ENCODE measurements around the gene PDAP1. TPM values are rescaled to one million over a fixed set of nuclear protein-coding genes. Genes with fewer than 3 reads are reported as not detected.

The PDAP1 gene
- total and polyA plus RNA-seq, 9 of the 15 experiments (the other 6 are each of a cell fraction or from before 2014, with no cell fraction given): 10.2 to 315 (median 129) TPM

DNA sequence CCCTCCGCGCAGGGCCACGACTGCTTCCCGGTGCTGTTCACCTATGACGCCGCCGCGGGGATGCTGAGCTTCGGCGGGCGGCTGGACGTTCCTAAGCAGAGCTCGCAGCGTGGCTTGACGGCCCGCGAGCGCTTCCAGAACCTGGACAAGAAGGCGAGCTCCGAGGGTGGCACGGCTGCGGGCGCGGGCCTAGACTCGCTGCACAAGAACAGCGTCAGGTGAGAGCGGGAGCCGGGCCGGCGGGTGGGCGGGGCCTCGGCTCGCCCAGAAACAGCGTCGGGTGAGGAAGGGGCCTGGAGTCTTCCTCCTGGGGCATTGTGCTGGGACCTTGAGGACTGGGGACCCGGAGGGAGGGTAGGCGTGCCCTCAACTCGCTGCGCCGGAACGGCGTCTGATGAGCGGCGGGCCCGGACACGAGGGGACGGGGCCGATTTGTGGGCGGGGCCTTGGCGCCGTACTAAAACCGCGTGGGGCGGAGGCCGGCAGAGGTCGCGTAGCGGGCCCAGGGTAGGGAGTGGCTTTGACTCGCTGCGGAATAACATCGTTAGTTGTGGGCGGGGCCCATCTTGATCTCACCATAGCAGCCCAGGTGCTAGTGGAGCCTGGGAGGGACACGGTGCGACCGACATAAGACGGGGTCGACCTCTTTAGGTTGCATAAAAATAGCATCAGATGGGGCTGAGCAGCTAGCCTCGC is 15.6 kb downstream of the PDAP1 start (continued):
- TF ChIP-seq, protein P1, sequence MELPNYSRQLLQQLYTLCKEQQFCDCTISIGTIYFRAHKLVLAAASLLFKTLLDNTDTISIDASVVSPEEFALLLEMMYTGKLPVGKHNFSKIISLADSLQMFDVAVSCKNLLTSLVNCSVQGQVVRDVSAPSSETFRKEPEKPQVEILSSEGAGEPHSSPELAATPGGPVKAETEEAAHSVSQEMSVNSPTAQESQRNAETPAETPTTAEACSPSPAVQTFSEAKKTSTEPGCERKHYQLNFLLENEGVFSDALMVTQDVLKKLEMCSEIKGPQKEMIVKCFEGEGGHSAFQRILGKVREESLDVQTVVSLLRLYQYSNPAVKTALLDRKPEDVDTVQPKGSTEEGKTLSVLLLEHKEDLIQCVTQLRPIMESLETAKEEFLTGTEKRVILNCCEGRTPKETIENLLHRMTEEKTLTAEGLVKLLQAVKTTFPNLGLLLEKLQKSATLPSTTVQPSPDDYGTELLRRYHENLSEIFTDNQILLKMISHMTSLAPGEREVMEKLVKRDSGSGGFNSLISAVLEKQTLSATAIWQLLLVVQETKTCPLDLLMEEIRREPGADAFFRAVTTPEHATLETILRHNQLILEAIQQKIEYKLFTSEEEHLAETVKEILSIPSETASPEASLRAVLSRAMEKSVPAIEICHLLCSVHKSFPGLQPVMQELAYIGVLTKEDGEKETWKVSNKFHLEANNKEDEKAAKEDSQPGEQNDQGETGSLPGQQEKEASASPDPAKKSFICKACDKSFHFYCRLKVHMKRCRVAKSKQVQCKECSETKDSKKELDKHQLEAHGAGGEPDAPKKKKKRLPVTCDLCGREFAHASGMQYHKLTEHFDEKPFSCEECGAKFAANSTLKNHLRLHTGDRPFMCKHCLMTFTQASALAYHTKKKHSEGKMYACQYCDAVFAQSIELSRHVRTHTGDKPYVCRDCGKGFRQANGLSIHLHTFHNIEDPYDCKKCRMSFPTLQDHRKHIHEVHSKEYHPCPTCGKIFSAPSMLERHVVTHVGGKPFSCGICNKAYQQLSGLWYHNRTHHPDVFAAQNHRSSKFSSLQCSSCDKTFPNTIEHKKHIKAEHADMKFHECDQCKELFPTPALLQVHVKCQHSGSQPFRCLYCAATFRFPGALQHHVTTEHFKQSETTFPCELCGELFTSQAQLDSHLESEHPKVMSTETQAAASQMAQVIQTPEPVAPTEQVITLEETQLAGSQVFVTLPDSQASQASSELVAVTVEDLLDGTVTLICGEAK (IDR thresholded peaks at IDR 0.05): 0 out of 2 replicates have a peak, but pooled peaks have one; percentile 30
- TF ChIP-seq, protein P1 (CRISPR knock-in tag; IDR thresholded peaks at IDR 0.05): no peak
- TF ChIP-seq, protein P2, sequence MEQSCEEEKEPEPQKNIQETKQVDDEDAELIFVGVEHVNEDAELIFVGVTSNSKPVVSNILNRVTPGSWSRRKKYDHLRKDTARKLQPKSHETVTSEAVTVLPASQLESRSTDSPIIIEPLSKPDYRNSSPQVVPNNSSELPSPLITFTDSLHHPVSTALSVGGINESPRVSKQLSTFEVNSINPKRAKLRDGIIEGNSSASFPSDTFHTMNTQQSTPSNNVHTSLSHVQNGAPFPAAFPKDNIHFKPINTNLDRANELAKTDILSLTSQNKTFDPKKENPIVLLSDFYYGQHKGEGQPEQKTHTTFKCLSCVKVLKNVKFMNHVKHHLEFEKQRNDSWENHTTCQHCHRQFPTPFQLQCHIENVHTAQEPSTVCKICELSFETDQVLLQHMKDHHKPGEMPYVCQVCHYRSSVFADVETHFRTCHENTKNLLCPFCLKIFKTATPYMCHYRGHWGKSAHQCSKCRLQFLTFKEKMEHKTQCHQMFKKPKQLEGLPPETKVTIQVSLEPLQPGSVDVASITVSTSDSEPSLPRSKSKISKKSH (CRISPR knock-in tag; IDR thresholded peaks at IDR 0.05): no peak
- TF ChIP-seq DNMT1 (IDR thresholded peaks at IDR 0.05): no peak
- peak; percentile 48; the same call in 1 of the 2 replicates for TF ChIP-seq POLR2AphosphoS5 (IDR thresholded peaks at IDR 0.05; ENCODE audit: control insufficient read depth, insufficient read depth, low read depth, low read length)
- TF ChIP-seq ZNF217 (CRISPR knock-in tag; IDR thresholded peaks at IDR 0.05): no peak
- TF ChIP-seq, protein P3, sequence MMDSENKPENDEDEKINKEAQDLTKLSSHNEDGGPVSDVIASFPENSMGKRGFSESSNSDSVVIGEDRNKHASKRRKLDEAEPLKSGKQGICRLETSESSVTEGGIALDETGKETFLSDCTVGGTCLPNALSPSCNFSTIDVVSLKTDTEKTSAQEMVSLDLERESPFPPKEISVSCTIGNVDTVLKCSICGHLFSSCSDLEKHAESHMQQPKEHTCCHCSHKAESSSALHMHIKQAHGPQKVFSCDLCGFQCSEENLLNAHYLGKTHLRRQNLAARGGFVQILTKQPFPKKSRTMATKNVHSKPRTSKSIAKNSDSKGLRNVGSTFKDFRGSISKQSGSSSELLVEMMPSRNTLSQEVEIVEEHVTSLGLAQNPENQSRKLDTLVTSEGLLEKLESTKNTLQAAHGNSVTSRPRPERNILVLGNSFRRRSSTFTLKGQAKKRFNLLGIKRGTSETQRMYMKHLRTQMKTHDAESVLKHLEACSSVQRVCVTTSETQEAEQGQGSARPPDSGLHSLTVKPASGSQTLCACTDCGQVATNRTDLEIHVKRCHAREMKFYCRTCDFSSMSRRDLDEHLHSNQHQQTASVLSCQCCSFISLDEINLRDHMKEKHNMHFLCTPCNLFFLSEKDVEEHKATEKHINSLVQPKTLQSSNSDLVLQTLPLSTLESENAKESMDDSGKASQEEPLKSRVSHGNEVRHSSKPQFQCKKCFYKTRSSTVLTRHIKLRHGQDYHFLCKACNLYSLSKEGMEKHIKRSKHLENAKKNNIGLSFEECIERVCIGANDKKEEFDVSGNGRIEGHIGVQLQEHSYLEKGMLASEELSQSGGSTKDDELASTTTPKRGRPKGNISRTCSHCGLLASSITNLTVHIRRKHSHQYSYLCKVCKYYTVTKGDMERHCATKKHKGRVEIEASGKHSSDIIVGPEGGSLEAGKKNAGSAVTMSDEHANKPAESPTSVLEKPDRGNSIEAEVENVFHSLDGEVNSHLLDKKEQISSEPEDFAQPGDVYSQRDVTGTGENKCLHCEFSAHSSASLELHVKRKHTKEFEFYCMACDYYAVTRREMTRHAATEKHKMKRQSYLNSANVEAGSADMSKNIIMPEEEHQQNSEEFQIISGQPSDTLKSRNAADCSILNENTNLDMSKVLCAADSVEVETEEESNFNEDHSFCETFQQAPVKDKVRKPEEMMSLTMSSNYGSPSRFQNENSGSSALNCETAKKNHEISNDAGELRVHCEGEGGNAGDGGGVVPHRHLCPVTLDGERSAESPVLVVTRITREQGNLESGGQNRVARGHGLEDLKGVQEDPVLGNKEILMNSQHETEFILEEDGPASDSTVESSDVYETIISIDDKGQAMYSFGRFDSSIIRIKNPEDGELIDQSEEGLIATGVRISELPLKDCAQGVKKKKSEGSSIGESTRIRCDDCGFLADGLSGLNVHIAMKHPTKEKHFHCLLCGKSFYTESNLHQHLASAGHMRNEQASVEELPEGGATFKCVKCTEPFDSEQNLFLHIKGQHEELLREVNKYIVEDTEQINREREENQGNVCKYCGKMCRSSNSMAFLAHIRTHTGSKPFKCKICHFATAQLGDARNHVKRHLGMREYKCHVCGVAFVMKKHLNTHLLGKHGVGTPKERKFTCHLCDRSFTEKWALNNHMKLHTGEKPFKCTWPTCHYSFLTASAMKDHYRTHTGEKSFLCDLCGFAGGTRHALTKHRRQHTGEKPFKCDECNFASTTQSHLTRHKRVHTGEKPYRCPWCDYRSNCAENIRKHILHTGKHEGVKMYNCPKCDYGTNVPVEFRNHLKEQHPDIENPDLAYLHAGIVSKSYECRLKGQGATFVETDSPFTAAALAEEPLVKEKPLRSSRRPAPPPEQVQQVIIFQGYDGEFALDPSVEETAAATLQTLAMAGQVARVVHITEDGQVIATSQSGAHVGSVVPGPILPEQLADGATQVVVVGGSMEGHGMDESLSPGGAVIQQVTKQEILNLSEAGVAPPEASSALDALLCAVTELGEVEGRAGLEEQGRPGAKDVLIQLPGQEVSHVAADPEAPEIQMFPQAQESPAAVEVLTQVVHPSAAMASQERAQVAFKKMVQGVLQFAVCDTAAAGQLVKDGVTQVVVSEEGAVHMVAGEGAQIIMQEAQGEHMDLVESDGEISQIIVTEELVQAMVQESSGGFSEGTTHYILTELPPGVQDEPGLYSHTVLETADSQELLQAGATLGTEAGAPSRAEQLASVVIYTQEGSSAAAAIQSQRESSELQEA (IDR thresholded peaks at IDR 0.05; ENCODE audit: low read depth): peak; percentile 82
- TF ChIP-seq NELFE (IDR thresholded peaks at IDR 0.05; ENCODE audit: insufficient read depth, insufficient read length): no peak

Measured in K562 (cell line).